Cardiac fibroblast (primary cell): ENCODE measurements around the gene UBE2I.

Source experiments
- DNase-seq, 2 donors: peaks; one replicate each; pipeline versions ENCODE4 v3.0.0 to v3.0.0-alpha.2; 2010; ENCODE audit warnings: low read depth in 2 of 2
- H3K4me3 ChIP-seq, 2 donors: replicated peaks in 1 of 2; 1 replicate in 1 of 2; 2 replicates in 1 of 2; pipeline ENCODE4 v1.5.1; 2011; ENCODE audit warnings: low read depth in 2 of 2, low read length in 2 of 2, mild to moderate bottlenecking in 2 of 2, moderate library complexity in 1 of 2
- CTCF ChIP-seq: IDR thresholded peaks from one replicate; pipeline ENCODE4 v1.5.1; 2011; ENCODE audit warnings: low read depth, mild to moderate bottlenecking, low read length, inconsistent platforms

UBE2I gene

GRCh38 chr16:1314399-1315068 is 5.1 kb downstream of the UBE2I start:
- no peak for TF ChIP-seq CTCF
- no peak for DNase-seq
- H3K4me3 ChIP-seq: no peak overlapping the region

DNA sequence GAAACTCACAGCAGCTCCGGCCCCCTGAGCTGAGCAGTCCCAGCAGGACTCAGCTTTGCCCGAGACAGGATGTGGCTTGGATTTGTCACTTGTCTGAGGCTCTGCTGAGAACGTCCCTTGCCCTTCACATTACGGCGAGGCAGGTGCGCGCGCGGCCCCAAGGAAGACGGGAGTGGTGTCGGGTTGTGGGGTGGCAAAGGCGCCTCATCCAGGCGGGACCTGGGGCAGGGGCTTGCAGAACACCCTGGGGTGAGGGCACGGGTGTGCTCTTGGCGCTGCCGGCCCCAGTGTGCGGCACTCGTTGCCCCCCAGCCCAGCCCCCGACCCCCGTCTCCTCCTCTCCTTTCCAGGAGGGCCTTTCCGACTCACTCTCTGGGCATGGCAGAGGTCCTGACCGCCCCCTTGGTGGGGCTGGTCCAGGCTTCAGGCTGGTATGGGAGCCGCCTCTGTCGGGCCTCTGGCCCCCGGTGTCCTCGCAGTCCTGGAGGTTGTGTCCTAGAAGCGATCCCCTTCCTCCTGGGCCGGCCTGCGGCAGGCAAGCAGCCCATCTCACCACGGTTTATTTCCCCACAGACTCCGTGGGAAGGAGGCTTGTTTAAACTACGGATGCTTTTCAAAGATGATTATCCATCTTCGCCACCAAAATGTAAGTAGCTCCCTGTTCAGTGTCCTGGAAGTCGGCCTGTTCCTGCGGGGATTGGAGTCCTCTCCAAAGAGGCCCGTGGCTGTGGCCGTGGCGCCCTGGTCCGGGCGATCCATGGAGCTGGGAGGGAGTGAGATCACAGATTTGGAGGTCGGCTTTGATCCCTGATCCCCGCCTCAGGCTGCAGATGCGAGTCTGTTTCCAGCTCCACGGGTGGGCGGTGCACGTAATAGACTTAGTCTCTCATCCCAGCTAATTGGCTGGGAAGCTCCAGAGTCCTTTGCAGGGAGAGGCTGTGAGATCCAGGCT is 5.9 kb downstream of the UBE2I start:
- H3K4me3 ChIP-seq: no peak overlapping the region
- TF ChIP-seq CTCF: no peak
- DNase-seq: no peak

DNA sequence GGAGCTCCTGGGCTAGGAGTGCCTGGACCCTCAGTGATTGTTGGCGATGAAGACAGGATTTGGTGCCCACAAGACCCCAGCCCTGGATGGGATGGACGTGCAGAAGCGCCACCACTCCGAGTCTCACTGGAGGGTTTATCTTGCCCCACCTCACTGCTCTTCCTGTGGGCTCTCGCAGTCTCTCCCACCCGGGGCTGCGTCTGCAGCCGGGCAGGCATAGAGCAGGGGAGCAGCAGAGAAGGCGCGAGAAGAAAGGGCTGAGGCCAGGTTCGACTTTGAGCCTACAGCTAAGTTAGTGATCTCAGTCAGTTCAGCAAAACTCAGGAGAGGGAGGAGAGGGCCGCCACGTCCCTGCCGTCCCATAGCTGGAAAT is 6.6 kb downstream of the UBE2I start:
- TF ChIP-seq CTCF: no peak
- no peak overlapping the region for H3K4me3 ChIP-seq
- no peak for DNase-seq

- no peak overlapping the region for H3K4me3 ChIP-seq
- no peak for DNase-seq
- TF ChIP-seq CTCF: no peak
These were observed 8.2 kb downstream of the UBE2I start for GRCh38 chr16:1317479-1318267.

DNA sequence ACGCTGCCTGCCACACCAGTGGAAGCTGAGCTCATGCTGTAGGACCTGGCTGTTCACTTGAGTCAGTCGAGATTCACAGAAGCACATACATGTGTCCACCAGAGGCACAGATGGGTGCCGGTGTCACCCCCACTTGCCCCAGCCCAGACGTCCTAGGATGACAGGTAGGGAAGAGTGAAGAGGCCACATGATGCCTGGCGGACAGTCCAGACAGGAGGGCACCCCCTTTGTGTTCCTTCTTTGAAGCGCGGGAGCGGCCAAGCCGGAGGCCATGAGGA is 8.8 kb downstream of the UBE2I start:
- H3K4me3 ChIP-seq: no peak overlapping the region

GRCh38 chr16:1319041-1319440 is 9.6 kb downstream of the UBE2I start:
- DNase-seq: no peak
- TF ChIP-seq CTCF: no peak
- H3K4me3 ChIP-seq: no peak overlapping the region

More for the DNA sequence above, 8.8 kb downstream of the UBE2I start:
- DNase-seq: no peak
- no peak for TF ChIP-seq CTCF
